ENCODE results near the gene CAVIN1. TPM values are rescaled to one million over a fixed set of nuclear protein-coding genes. Genes with fewer than 3 reads are reported as not detected.
"Not testable (repeated sequence)": the region's sequence is repeated elsewhere in the genome, so short reads cannot be mapped to it uniquely, and the experiment has no call there.

CAVIN1 gene
- total RNA-seq, 1 donor from 2014 or later = 0.96 TPM

GRCh38 chr17:42423766-42424165, 710 bp upstream of the CAVIN1 start:
- H3K4me1 Mint-ChIP-seq (ENCODE audit: low read depth) = peaks cover 18% of the 10 kb centered on the region
- no peak for DNase-seq (ENCODE audit: low spot score)
- no peak overlapping the region for H3K27ac Mint-ChIP-seq
- peaks cover 3% of the 10 kb centered on the region for H3K36me3 Mint-ChIP-seq (ENCODE audit: low read depth)
- intact Hi-C loops (cut with micrococcal nuclease) = no loop called here
- H3K27me3 Mint-ChIP-seq (ENCODE audit: insufficient read depth) = peaks cover 63% of the 10 kb centered on the region
- H3K9me3 Mint-ChIP-seq = no peaks in the 10 kb centered on the region
- H3K4me3 Mint-ChIP-seq = no peak overlapping the region

- DNase-seq (ENCODE audit: low spot score) = no peak
- intact Hi-C loops (cut with micrococcal nuclease) = no loop called here
- peaks cover 18% of the 10 kb centered on the region for H3K4me1 Mint-ChIP-seq (ENCODE audit: low read depth)
- no peak overlapping the region for H3K27ac Mint-ChIP-seq
- H3K36me3 Mint-ChIP-seq (ENCODE audit: low read depth) = peaks cover 3% of the 10 kb centered on the region
- peak overlapping the region; percentile 81 for H3K4me3 Mint-ChIP-seq
- peaks cover 62% of the 10 kb centered on the region for H3K27me3 Mint-ChIP-seq (ENCODE audit: insufficient read depth)
- no peaks in the 10 kb centered on the region for H3K9me3 Mint-ChIP-seq
Observed at GRCh38 chr17:42422412-42422957, 571 bp downstream of the CAVIN1 start.

DNA sequence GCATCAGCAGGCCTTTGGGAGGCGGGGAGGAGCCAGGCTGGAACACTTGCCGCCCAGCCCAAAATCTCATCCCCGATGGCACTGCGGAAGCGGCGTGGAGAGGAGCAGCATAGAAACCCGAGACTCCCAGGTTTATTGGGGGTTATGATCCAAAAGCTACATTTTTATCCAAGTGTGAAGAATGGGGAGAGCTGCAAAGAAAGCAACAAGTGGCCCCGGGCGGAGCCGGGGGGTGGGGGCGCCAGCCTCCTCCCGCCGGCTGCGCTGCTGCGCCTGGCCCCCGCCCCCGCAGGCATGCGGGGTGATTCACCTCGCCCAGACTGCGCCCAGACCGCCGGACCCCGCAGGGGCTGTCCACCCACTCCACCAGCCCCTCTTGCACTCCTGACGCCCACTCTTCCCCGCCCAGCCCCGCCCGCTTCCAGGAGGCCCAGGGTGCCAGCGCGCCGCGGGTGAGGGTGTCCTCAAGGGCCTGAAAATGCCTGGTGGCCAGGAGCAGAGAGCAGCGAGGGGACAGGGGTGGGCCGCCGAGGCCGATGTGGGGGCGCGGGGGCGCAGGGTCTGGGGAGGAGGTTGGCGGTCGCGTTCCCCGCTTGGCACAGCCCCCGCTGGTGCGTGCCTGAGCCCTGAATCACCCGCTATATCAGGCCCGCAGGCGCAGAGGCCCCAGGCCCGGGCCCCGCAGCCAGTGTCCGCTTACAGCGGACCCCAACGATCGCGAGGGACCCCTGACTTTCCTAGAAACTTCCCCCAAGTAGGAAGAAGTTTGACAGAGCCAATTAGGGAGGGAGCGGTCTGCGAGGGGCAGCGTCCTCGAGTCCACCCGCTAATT, 1.3 kb downstream of the CAVIN1 start:
- Mint-ChIP-seq H3K9me3 (no peaks in the 10 kb centered on the region), H3K27me3 (ENCODE audit: insufficient read depth) (peaks cover 56% of the 10 kb centered on the region)
- intact Hi-C loops (cut with micrococcal nuclease) = no loop called here

DNA sequence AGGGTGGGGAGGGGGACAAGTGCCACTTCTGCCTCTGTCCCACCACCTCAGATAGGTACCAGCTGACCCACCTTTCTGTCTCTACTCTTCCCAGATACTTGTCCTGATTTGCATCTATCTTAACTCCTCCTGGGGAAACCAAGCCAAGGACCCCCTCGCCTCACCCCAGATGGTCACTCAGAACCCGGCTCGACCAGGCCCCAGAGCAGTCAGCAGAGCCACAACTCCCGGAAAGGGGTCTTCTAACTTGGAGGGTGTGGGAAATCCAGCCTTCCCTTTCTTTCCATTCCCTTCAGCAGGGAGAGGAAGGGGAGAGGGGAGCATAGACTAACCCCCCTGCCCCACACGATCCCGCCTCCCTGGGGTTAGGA, 1.9 kb downstream of the CAVIN1 start:
- H3K27me3 Mint-ChIP-seq (ENCODE audit: insufficient read depth) = peaks cover 54% of the 10 kb centered on the region
- H3K4me3 Mint-ChIP-seq = peak overlapping the region; percentile 68
- H3K9me3 Mint-ChIP-seq = no peaks in the 10 kb centered on the region
- H3K27ac Mint-ChIP-seq = no peak overlapping the region
- intact Hi-C loops (cut with micrococcal nuclease) = no loop called here
- peaks cover 18% of the 10 kb centered on the region for H3K4me1 Mint-ChIP-seq (ENCODE audit: low read depth)
- DNase-seq (ENCODE audit: low spot score) = no peak
- peaks cover 3% of the 10 kb centered on the region for H3K36me3 Mint-ChIP-seq (ENCODE audit: low read depth)

More for the DNA sequence above, 1.3 kb downstream of the CAVIN1 start:
- Mint-ChIP-seq H3K27ac (no peak overlapping the region), H3K4me3 (peak overlapping the region; percentile 68), H3K36me3 (ENCODE audit: low read depth) (peaks cover 3% of the 10 kb centered on the region), H3K4me1 (ENCODE audit: low read depth) (peaks cover 18% of the 10 kb centered on the region)
- DNase-seq (ENCODE audit: low spot score) = no peak

GRCh38 chr17:42417981-42418380, 5.1 kb downstream of the CAVIN1 start:
- DNase-seq (ENCODE audit: low spot score); H3K36me3 Mint-ChIP-seq (ENCODE audit: low read depth); H3K27ac Mint-ChIP-seq; intact Hi-C loops (cut with micrococcal nuclease); H3K9me3 Mint-ChIP-seq; H3K4me3 Mint-ChIP-seq: not testable (repeated sequence)
- H3K4me1 Mint-ChIP-seq (ENCODE audit: low read depth) = peaks cover 30% of the 10 kb centered on the region
- H3K27me3 Mint-ChIP-seq (ENCODE audit: insufficient read depth) = peaks cover 34% of the 10 kb centered on the region

GRCh38 chr17:42414704-42415409, 8.2 kb downstream of the CAVIN1 start:
- DNase-seq (ENCODE audit: low spot score) = no peak
- peaks cover 17% of the 10 kb centered on the region for H3K4me1 Mint-ChIP-seq (ENCODE audit: low read depth)
- H3K9me3 Mint-ChIP-seq = no peaks in the 10 kb centered on the region
- intact Hi-C loops (cut with micrococcal nuclease) = no loop called here
- H3K4me3 Mint-ChIP-seq = peak overlapping the region; percentile 35
- H3K36me3 Mint-ChIP-seq (ENCODE audit: low read depth) = no peaks in the 10 kb centered on the region
- H3K27ac Mint-ChIP-seq = peak overlapping the region; percentile 11
- peaks cover 13% of the 10 kb centered on the region for H3K27me3 Mint-ChIP-seq (ENCODE audit: insufficient read depth)

DNA sequence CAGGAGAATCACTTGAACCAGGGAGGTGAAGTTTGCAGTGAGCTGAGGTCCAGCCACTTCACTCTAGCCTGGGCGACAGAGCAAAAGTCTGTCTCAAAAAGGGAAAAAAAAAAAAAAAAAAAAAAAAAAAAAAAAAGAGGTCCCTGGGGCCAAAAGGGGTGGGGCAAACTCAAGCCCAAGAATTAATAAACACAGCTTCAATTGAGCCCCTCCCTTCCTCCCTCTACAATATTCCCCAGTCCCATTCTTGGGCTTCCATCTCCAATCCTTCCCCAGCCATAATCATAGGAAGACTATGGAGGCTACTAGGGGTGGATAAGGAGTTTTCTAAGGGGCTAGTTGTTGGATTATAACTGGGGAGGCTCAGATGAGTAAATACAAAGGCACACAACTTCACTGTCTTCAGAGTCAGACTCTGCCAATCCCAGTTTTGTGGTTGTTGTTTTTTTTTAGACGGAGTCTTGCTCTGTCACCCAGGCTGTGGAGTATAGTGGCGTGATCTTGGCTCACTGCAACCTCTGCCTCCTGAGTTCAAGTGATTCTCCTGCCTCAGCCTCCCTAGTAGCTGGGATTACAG, 9.5 kb downstream of the CAVIN1 start:
- Mint-ChIP-seq H3K27me3 (ENCODE audit: insufficient read depth) (peaks cover 11% of the 10 kb centered on the region), H3K36me3 (ENCODE audit: low read depth) (no peaks in the 10 kb centered on the region), H3K27ac (no peak overlapping the region), H3K4me3 (no peak overlapping the region), H3K9me3 (no peaks in the 10 kb centered on the region), H3K4me1 (ENCODE audit: low read depth) (peaks cover 12% of the 10 kb centered on the region)
- intact Hi-C loops (cut with micrococcal nuclease) = no loop called here
- DNase-seq (ENCODE audit: low spot score) = no peak

DNA sequence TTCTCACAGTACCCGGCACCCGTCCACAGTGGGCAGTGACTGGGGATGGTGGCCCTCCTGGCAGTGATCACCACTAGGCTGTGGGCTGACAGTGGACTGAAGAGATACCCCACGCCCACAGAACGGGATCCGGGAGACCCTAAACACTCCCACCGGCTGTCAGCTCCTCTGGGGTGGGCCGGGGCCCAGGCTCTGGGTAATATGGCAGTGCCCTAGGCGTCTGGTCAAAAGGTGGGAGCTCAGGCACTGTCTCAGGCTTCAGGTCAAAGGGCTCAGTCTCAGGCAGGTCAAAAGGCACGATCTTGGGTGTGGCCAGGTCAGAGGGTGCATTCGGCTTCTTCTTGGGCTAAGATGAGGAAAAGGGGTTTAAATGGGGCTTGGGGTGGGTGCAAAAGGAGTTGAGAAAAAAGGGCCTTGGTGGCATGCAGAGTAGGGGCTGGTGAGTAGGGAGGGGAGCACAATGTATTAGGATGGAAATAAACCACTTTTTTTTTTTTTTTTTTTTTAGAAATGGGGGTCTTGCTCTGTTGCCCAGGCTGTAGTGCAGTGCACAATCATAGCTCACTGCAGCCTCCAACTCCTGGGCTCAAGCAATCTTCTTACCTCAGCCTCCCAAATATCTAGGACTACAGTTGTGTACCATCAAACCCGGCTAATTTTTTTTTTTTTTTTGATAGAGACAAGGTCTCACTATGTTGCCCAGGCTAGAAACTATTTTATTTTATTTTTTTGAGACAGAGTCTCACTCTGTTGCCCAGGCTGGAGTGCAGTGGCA, 11.0 kb downstream of the CAVIN1 start:
- Mint-ChIP-seq H3K4me1 (ENCODE audit: low read depth) (peaks cover 18% of the 10 kb centered on the region), H3K9me3 (no peaks in the 10 kb centered on the region), H3K27me3 (ENCODE audit: insufficient read depth) (peaks cover 11% of the 10 kb centered on the region), H3K4me3 (no peak overlapping the region), H3K27ac (no peak overlapping the region), H3K36me3 (ENCODE audit: low read depth) (no peaks in the 10 kb centered on the region)
- intact Hi-C loops (cut with micrococcal nuclease) = no loop called here
- DNase-seq (ENCODE audit: low spot score) = no peak

DNA sequence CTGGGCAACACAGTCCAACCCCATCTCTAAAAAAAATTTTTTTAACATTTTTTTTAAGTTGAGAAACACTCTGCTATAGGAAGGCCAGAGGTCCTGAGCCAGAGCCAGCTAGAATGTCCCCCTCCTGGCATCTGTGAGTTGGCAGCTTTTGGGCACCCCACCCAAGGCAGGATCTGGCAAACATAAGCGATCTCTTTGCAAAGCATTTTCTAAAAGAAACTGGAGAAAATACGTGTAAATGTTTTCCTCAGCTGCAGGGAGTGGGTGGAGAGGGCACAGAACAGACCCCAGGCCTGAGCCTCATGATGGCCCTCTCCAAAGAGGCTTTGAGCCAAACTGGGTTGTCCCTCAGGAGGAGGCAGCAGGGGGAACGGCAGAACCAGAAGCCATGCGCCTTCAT, 11.7 kb downstream of the CAVIN1 start:
- no peak for DNase-seq (ENCODE audit: low spot score)
- no peaks in the 10 kb centered on the region for H3K9me3 Mint-ChIP-seq
- no peaks in the 10 kb centered on the region for H3K36me3 Mint-ChIP-seq (ENCODE audit: low read depth)
- intact Hi-C loops (cut with micrococcal nuclease) = no loop called here
- H3K27me3 Mint-ChIP-seq (ENCODE audit: insufficient read depth) = peaks cover 11% of the 10 kb centered on the region
- H3K27ac Mint-ChIP-seq = no peak overlapping the region
- H3K4me1 Mint-ChIP-seq (ENCODE audit: low read depth) = peaks cover 18% of the 10 kb centered on the region
- H3K4me3 Mint-ChIP-seq = no peak overlapping the region

DNA sequence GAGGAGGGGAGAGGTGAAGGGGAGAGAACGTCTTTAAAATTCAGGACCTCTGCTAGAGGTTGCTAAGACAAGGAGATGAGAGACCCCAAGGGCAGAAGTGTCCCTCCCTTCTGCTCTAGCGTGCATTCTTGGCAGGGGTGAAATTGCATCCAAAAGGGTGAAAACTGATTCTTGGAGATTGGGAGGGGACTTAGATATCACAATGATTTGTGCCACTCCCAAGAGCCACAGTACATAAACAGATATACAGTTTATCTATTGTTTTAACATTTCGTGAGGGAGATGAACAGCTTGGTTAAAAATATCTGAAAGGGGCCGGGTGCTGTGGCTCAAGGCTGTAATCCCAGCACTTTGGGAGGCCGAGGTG, 12.8 kb downstream of the CAVIN1 start:
- no peak overlapping the region for H3K27ac Mint-ChIP-seq
- intact Hi-C loops (cut with micrococcal nuclease) = no loop called here

GRCh38 chr17:42409523-42410318, 13.3 kb downstream of the CAVIN1 start:
- peaks cover 15% of the 10 kb centered on the region for H3K4me1 Mint-ChIP-seq (ENCODE audit: low read depth)
- peaks cover 4% of the 10 kb centered on the region for H3K27me3 Mint-ChIP-seq (ENCODE audit: insufficient read depth)
- H3K9me3 Mint-ChIP-seq = no peaks in the 10 kb centered on the region
- no peak overlapping the region for H3K27ac Mint-ChIP-seq
- no peak overlapping the region for H3K4me3 Mint-ChIP-seq
- DNase-seq (ENCODE audit: low spot score) = no peak
- intact Hi-C loops (cut with micrococcal nuclease) = loop anchor here (5.0 to 10.0 kb wide), 3 partner anchors 118 to 385 kb away; partner anchors contain the start of genes KCNH4 and NKIRAS2
- H3K36me3 Mint-ChIP-seq (ENCODE audit: low read depth) = no peaks in the 10 kb centered on the region

More for the DNA sequence above, 12.8 kb downstream of the CAVIN1 start:
- no peak for DNase-seq (ENCODE audit: low spot score)
- Mint-ChIP-seq H3K9me3 (no peaks in the 10 kb centered on the region), H3K4me1 (ENCODE audit: low read depth) (peaks cover 21% of the 10 kb centered on the region), H3K4me3 (no peak overlapping the region), H3K36me3 (ENCODE audit: low read depth) (no peaks in the 10 kb centered on the region), H3K27me3 (ENCODE audit: insufficient read depth) (peaks cover 9% of the 10 kb centered on the region)

DNA sequence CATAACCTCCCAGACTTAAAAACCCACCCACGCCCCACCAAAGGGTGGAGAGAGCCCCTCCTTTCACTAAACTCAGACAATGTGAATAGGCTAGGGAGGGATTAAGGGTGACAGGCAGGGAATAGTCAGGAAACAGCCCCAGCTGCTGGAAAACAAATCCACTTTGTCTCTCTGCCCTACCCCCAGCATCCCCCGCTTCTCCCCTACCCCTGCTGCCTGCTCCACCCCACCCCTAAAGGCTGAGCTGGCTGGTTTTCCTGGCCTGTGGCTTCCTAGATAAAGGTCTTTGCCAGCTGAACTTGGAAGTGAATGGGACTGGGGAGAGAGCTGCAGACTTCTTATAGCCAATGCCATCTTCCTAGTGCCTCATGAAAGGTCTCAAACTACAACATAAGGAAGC, 15.0 kb downstream of the CAVIN1 start:
- no peaks in the 10 kb centered on the region for H3K36me3 Mint-ChIP-seq (ENCODE audit: low read depth)
- H3K27ac Mint-ChIP-seq = no peak overlapping the region
- intact Hi-C loops (cut with micrococcal nuclease) = loop anchor here (5.0 to 10.0 kb wide), 3 partner anchors 119 to 383 kb away; partner anchors contain the start of genes KCNH4 and NKIRAS2
- no peak for DNase-seq (ENCODE audit: low spot score)
- no peak overlapping the region for H3K4me3 Mint-ChIP-seq
- H3K4me1 Mint-ChIP-seq (ENCODE audit: low read depth) = peaks cover 17% of the 10 kb centered on the region
- H3K27me3 Mint-ChIP-seq (ENCODE audit: insufficient read depth) = peaks cover 8% of the 10 kb centered on the region
- H3K9me3 Mint-ChIP-seq = no peaks in the 10 kb centered on the region
